Measurements from ENCODE around the gene PSMD13. TPM values are rescaled to one million over a fixed set of nuclear protein-coding genes. Genes with fewer than 3 reads are reported as not detected.

Gene PSMD13
- total RNA-seq, 2 experiments from 2014 or later, result 220 to 228 TPM

GRCh38 chr11:208181-208916 lies 28.4 kb upstream of the PSMD13 start:
- CTCF ChIA-PET, result interaction anchor here (1.5 to 2.6 kb wide), 3 partner anchors 27 to 42 kb away, joined by 7 to 8 read pairs (median 8); partner anchors contain the start of genes PSMD13 and SIRT3

DNA sequence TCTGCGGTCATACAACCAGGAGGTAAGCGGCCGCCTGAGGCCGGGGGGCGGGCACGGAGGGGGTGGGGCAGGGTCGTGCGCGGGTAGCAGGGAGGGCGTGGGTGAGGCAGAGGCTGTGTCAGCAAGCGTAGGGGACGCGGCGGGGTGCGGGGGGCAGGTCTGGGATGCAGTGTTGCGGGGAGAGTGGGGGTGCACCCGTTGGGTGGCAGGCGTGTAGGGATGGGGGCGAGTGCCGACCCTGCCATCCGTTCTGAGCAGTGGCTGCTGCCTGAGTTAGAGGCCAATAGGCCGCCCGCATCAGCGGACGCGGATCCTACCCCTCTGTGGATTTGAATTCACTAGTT lies 27.9 kb upstream of the PSMD13 start:
- no peak for DNase-seq

More at GRCh38 chr11:208181-208916, 28.4 kb upstream of the PSMD13 start:
- Mint-ChIP-seq H3K4me3 (peak overlapping the region; percentile 96), H3K4me1 (ENCODE audit: low read depth) (peaks cover 45% of the 10 kb centered on the region), H3K27me3 (no peaks in the 10 kb centered on the region), H3K9me3 (no peaks in the 10 kb centered on the region), H3K36me3 (ENCODE audit: low read depth) (peaks cover 58% of the 10 kb centered on the region), H3K27ac (peak overlapping the region; percentile 99)
- POLR2A ChIA-PET, result interaction anchor here (0.6 to 5.9 kb wide), 11 partner anchors 9 to 310 kb away, joined by 3 to 43 read pairs (median 4); partner anchors contain the start of genes PGGHG, PSMD13 and SIRT3
- peak; percentile 88 for DNase-seq
- ATAC-seq, result peak; percentile 64
- TF ChIP-seq, protein P1, sequence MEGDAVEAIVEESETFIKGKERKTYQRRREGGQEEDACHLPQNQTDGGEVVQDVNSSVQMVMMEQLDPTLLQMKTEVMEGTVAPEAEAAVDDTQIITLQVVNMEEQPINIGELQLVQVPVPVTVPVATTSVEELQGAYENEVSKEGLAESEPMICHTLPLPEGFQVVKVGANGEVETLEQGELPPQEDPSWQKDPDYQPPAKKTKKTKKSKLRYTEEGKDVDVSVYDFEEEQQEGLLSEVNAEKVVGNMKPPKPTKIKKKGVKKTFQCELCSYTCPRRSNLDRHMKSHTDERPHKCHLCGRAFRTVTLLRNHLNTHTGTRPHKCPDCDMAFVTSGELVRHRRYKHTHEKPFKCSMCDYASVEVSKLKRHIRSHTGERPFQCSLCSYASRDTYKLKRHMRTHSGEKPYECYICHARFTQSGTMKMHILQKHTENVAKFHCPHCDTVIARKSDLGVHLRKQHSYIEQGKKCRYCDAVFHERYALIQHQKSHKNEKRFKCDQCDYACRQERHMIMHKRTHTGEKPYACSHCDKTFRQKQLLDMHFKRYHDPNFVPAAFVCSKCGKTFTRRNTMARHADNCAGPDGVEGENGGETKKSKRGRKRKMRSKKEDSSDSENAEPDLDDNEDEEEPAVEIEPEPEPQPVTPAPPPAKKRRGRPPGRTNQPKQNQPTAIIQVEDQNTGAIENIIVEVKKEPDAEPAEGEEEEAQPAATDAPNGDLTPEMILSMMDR (IDR thresholded peaks at IDR 0.05), result no peak
- intact Hi-C loops (cut with micrococcal nuclease), result no loop called here

GRCh38 chr11:209275-210121 lies 27.3 kb upstream of the PSMD13 start:
- Mint-ChIP-seq H3K36me3 (ENCODE audit: low read depth) (peaks cover 61% of the 10 kb centered on the region), H3K4me3 (peak overlapping the region; percentile 96), H3K4me1 (ENCODE audit: low read depth) (peaks cover 36% of the 10 kb centered on the region), H3K27ac (peak overlapping the region; percentile 87), H3K27me3 (no peaks in the 10 kb centered on the region), H3K9me3 (no peaks in the 10 kb centered on the region)
- CTCF ChIA-PET, result interaction anchor here (1.5 to 1.9 kb wide), 2 partner anchors 26 to 41 kb away, joined by 7 to 8 read pairs; partner anchors contain the start of gene SIRT3
- no peak for ATAC-seq
- DNase-seq, result no peak
- intact Hi-C loops (cut with micrococcal nuclease), result no loop called here
- POLR2A ChIA-PET, result interaction anchor here (0.6 to 4.3 kb wide), 11 partner anchors 8 to 1768 kb away, joined by 3 to 15 read pairs (median 4); partner anchors contain the start of gene PGGHG
- TF ChIP-seq, protein P1 (IDR thresholded peaks at IDR 0.05), result no peak

More for the DNA sequence above, 27.9 kb upstream of the PSMD13 start:
- ChIA-PET CTCF (interaction anchor here (1.5 to 2.6 kb wide), 3 partner anchors 27 to 42 kb away, joined by 7 to 8 read pairs (median 8); partner anchors contain the start of genes PSMD13 and SIRT3), POLR2A (interaction anchor here (0.6 to 5.9 kb wide), 11 partner anchors 9 to 147 kb away, joined by 3 to 43 read pairs (median 4); partner anchors contain the start of genes PGGHG, PSMD13 and SIRT3)
- Mint-ChIP-seq H3K27ac (peak overlapping the region; percentile 87), H3K4me3 (peak overlapping the region; percentile 96), H3K27me3 (no peaks in the 10 kb centered on the region), H3K4me1 (ENCODE audit: low read depth) (peaks cover 40% of the 10 kb centered on the region), H3K9me3 (no peaks in the 10 kb centered on the region), H3K36me3 (ENCODE audit: low read depth) (peaks cover 60% of the 10 kb centered on the region)
- intact Hi-C loops (cut with micrococcal nuclease), result no loop called here
- TF ChIP-seq, protein P1 (IDR thresholded peaks at IDR 0.05), result no peak
- ATAC-seq, result peak; percentile 1

DNA sequence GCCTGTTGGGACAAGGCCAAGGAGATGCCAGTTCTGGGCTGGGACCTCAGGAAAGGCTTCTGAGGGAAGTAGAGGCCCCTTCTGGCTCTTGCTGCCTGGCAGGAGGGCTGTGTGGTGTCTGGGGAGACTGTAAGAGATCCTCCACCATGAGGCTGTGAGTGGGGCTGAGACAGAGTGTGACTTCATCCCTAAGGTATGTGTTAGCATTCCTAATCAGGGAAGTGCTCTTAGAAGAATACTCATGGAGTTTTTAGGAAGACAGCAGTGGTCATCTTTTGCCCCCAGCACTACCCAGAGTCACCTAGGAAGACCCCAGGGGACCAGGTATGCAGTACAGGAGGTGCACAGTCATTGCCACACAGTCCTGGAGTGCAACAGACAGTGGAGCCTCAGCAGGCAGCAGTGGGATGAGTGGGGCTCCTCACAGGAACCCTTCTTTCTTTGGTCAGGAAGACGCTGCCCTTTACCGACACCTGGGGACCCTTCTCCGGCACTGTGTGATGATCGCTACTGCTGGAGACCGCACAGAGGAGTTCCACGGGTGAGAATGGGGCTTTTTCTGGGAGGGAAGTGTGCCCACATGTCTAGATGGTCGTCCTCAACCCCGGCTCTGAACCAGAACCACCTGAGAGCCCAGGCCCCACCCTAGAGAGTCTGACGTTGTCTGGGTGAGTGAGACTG lies 26.5 kb upstream of the PSMD13 start:
- H3K9me3 Mint-ChIP-seq, result no peaks in the 10 kb centered on the region
- peaks cover 30% of the 10 kb centered on the region for H3K4me1 Mint-ChIP-seq (ENCODE audit: low read depth)
- intact Hi-C loops (cut with micrococcal nuclease), result no loop called here
- peak overlapping the region; percentile 96 for H3K4me3 Mint-ChIP-seq
- peaks cover 61% of the 10 kb centered on the region for H3K36me3 Mint-ChIP-seq (ENCODE audit: low read depth)
- H3K27ac Mint-ChIP-seq, result peak overlapping the region; percentile 87
- TF ChIP-seq, protein P1 (IDR thresholded peaks at IDR 0.05), result no peak
- no peaks in the 10 kb centered on the region for H3K27me3 Mint-ChIP-seq
- CTCF ChIA-PET, result interaction anchor here (1.5 kb wide), 1 partner anchor 41 kb away, joined by 8 read pairs; no protein-coding TSS in a partner anchor
- no peak for ATAC-seq
- POLR2A ChIA-PET, result interaction anchor here (0.6 to 1.0 kb wide), 3 partner anchors 24 to 1767 kb away, joined by 3 to 4 read pairs (median 4); no protein-coding TSS in a partner anchor
- DNase-seq, result no peak
